HG03571 (cell line): Measurements from ENCODE around the gene CSTPP1.
"Not testable (repeated sequence)": the region's sequence is repeated elsewhere in the genome, so short reads cannot be mapped to it uniquely, and the experiment has no call there.

Source experiments
- ATAC-seq: cut with Tn5 transposase; IDR thresholded peaks from one replicate; pipeline ENCODE4 v1.9.1; 2021; ENCODE audit not compliant: unreplicated experiment

CSTPP1 gene

DNA sequence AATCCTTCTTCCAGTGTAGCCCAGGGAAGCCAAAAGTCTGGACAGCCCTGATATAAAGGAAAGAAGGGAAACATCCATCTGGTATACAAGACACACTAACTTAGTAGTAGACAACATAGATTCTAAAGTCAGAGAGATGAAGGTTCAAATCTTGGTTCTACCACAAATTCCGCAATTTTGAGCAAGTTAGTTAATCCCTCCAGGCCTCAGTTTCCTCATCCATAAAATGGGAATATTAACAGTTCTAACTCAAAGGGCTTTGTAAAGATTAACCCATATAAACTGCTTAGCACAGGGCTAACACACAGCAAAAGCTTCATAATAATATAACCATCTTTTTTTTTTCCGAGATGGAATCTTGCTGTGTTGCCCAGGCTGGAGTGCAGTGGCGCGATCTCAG is 29.0 kb upstream of the CSTPP1 start:
- no peak for ATAC-seq

DNA sequence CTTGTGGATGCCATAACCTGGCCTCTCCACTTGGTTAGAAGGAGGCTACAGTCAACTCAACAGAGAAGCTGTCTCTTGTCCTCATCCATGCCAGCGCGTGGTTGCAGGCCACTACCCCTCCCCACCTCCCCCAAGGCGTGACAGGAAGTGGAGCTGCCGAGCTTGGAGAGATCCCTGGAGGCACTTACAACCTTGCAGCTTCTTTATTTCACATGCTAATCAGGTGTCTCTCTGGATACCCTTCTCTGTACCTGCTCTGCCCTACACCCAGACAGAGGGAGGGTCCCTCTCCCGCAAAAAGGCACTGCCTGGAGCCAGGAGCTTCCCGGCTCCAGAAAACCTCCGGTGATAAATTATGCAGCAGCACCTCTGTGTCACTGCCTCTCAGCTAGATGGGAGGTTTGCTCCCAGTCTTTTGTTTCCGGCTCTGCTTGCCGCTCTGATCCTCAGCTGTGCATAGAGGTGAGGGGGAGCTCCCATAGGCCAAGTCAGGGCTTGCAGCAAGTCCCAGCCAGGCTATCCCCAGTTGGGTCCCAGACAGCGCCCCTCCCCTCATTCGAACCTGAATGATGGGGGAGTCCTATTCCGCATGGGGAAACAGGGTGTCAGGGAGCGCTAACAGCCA is 23.9 kb upstream of the CSTPP1 start:
- ATAC-seq, result no peak

DNA sequence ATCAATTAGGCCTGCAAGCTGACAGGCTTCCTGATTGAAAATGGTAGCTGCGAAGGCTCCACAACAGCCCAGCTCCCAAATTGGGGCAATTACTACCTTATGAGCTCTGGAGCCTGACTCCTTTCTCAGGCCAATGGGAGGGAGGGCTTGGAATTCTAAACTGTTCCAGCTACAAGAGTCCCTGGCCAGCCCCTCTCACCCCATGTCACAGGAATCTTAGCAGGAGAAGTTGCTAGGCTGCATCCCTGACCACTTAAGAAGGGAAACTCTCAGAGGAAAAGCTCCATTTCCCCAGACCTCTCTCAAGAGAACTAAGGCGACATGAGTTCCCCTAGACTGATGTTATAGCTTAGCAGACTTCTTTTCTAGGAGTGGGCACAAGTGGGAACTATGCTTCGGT is 23.1 kb upstream of the CSTPP1 start:
- ATAC-seq, result no peak

DNA sequence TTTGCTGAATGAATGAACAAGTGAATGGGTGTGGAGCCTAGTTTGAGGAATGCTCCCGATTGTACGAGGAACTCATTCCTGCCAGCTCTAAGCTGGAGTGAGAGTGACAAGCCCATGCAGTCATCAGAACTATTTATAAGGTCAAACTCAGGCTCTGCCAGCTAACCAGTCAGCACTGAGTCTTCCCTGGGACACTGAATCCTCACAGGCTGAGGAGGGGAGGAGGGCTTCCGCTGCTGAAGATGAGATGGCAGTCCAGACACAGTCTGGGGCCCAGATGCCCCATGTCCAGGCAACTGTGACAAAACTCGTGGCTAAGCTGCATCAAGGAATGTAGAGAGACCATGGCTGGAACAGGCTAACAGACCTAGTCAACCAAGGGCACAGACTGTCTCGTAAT is 22.2 kb upstream of the CSTPP1 start:
- ATAC-seq, result no peak

DNA sequence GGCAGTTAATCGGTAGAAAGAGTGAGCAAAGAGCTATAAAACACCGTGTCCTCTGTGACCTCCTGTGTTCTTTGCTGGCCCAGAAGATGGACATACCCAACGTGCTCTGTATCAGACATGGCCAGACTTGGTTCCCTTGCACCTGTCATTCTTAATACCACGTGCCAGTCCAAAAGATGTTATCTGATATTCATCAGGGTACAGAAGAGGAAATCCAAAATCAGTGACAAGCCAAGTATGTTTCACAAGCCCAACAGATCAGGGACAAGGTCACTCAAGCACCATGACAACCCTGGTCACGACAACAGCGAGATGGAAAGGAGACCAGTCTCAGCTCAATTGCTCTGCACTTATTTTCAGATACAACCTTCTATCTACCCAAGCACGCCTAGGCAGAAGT is 21.7 kb upstream of the CSTPP1 start:
- no peak for ATAC-seq

DNA sequence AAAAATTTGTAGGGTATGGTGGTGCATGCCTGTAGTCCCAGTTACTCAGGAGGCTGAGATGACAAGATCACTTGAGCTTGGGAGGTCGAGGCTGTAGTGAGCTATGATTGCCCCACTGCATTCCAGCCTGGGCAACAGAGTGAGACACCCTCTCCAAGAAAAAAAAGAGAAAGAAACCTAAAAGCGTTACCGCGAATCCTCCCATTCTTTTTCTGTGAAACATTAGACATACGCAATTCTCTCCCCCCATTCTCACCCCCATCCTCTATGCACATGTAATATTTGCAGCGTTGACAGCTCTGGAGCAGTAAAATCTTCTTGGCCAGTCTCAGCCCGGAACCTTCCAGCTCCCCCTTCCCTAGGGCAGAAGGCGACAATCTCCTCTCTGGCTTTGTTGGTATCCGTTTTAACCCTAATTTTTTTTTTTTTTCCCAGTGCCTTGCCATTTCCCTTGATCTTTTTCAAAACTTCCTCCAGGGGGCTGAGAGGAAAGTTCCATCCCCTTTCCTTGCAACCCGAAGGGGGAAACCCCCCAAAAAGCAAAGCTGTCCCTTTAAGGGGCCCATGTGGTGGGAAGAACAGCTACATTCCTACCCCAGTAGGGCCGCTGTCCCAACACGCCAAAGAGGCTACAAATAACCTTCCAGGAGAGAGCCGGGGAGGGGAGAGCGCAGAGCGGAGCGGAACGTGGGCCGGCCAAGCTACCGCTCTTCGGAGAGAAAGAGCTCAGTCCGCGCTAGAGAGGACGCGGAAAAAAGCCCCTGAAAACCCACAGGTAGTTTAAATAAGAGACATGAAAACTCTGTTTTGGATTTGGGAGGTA is 20.1 kb upstream of the CSTPP1 start:
- no peak for ATAC-seq

DNA sequence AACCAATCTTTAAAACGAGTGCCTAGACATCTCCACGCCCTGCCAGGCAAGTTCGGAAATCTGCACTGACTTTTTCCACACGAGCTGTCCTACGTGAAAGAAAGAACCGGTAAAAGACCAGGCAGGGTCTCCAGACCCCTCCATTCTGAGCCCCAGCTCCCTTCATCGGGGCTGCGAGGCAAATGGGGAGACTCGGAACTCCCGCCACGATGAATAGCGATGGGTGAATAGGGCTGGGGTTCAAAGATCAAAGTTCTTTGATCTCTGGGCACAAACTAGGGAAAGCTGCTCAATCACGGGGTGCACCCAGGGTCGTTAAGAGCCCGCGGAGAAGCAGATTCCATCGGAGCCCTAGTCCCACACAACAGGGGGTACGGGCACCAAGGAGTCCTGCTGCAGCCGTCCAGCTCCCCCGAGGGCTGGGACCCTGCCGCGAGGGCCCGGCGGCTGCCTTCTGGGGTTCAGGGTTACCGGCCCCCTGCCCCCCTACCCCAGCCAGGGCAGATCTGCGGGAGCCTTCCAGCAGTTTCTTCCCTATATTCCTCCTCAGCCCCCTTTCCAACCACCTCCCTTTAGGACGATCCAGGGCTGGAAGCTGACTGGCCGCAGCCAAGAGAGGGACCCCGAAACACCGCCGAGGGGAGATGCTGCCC is 19.3 kb upstream of the CSTPP1 start:
- ATAC-seq, result no peak

DNA sequence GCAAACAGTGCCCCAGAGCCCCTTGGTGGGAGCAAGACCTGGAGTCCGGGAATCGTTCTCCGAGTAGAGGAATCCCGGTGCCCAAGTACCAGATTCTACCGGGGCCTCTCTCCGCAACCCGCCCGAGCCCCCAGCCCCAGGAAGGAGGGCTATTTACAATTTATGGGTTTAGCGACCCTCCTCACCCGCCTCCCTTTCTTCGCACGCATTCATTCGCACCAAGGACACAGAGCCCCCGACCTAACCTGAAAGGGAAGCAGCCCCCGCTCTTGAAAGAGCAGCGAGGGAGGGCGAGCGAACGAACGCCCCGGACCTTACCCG is 18.8 kb upstream of the CSTPP1 start:
- ATAC-seq, result no peak

DNA sequence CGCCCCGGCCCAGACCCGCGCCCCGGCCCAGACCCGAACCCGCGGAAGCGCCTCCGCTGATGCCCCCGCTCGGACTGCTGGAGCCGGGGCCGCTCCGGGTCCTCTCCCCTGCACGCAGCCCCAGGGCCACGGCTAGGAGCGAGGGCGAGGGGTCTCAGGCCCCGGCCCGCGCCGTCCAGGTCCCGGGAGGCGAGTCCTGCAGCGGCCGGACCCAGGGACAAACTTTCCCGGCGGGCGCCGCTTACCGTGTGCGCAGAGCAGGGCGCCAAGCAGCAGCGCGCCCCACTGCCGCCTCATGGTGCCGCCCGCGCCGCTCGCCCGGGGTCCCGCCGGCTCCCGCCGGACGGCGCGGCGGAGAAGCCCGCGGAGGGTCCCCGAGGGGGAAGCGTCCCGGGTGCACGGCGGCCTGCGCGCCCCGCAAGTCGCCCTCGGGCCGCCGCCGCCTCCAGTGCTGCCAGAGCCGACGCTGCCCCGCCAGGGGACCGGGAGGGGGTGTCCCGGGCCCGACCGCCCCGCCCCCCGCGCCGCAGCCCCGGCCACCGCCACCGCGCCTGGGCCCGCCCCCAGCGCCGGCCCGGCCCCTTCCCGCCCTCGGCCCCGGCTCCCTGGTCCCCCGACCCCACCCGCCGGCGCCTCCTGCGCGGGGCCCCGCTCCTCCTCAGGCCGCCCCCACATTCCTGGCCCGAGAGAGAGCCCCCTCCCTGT is 18.3 kb upstream of the CSTPP1 start, which contains the start of gene LRP4:
Gene LRP4 (minus strand): TSS at position 468 of the 705 bp plus-strand sequence. CDS start 171 bp downstream, at position 297.
- no peak for ATAC-seq

DNA sequence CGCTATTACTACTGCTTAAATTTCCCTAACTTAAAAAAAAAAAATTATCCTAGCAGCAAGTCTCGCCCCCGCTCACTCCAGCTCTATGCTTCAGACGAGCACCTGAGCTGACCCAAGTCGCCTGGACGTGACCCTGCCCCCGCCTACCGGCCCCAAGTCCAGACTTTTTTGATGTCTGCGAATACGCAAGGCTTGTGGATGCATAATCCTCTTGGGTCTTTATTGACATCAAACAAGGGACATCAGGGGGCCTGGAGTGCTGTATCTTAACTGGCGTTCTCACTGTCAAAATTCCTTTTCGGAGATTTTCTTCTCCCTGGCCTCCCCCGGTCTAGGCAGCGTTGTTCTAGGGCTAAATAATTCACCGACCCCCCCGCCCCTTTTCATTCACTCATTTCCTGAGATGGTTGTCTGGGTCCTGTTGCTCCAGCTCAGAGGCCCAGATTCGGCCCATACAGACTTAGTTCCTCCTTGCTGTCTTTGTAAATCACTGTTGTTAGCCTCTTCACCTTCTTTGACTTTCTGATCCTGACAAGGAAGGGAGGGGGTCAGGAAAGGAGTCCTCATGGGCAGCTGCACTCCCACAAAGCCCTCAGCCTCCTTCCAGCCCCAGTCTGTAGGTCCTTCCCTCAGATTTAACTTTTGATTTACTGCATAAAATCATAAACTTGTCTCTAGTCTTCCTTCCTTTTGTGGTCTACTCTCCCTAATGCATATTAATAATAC is 17.6 kb upstream of the CSTPP1 start:
- no peak for ATAC-seq

DNA sequence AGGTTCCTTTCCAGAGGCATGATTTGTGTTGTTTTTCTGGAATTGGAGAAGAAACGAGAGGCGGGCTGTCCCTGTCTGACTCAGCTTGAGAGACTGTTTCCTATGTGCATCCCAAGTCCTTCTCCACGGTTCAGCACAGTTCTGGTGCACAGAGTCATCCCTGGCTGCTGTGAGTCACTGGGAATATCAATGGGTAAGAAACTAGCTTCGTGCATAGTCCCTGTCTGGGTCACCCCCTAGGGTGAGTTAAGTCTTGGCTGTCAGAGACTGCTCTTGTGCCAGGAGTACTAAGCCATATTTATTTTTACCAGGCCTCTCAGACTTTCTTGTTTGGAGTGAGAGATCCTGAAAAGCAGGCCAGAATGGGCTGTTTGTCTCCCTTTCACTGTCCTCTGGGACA is 15.8 kb upstream of the CSTPP1 start:
- no peak for ATAC-seq

DNA sequence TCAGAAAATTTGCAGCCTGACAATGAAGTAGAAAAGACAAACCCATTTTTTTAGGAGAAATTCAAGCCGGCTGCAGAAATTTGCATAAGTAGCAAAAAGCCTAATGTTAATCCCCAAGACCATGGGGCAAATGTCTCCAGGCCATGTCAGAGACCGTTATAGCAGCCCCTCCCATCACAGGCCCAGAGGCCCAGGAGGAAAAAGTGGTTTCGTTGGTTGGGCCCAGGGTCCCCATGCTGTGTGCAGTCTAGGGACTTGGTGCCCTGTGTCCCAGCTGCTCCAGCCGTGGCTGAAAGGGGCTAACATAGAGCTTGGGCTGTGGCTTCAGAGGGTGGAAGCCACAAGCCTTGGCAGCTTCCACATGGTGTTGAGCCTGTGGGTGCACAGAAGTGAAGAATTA is 8.6 kb upstream of the CSTPP1 start:
- not testable (repeated sequence) for ATAC-seq

DNA sequence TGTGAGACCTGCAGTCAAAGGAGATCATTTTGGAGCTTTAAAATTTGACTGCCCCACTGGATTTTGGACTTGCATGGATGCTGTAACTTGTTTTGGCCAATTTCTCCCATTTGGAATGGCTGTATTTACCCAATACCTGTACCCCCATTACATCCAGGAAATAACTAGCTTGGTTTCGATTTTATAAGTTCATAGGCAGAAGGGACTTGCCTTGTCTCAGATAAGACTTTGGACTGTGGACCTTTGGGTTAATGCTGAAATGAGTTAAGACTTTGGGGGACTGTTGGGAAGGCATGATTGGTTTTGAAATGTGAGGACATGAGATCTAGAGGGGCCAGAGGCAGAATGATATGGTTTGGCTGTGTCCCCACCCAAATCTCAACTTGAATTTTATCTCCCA is 7.9 kb upstream of the CSTPP1 start:
- not testable (repeated sequence) for ATAC-seq

DNA sequence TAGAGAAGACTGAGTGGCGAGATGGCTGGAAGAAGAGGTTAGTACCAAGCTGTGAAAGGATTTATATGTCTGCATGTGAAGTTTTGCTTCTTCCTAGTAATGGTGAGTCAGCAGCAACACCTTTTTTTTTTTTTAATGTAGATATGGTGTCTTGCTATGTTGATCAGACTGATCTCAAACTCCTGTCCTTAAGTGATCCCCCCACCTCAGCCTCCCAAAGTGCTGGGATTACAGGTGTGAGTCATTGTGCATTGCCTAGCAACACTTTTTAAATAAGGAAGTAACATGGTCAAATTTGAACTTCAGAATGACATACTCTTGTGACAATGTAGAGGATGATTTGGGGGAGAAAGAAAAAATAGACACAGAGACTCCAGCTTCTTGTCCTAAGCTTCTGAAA is 6.5 kb upstream of the CSTPP1 start:
- no peak for ATAC-seq

DNA sequence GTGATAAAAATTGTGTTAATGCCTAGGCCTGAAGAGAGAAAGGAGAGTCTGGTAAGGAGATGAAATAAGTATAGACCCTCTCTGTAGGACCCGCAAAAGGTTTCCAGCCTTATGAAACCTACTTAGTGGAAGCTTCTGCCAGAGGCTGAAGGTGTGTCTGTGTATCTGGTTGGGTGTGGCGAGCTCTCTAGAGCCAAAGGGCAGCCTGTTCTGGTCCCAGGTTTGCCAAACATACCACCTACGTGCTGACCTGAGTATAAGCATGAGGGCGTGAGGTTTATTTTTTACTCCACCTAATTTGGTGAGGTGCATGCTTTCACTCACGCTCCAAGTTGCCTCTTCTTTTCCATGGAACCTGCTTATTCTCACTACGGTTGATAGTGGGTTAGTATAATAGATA is 5.6 kb downstream of the CSTPP1 start:
- ATAC-seq, result no peak

DNA sequence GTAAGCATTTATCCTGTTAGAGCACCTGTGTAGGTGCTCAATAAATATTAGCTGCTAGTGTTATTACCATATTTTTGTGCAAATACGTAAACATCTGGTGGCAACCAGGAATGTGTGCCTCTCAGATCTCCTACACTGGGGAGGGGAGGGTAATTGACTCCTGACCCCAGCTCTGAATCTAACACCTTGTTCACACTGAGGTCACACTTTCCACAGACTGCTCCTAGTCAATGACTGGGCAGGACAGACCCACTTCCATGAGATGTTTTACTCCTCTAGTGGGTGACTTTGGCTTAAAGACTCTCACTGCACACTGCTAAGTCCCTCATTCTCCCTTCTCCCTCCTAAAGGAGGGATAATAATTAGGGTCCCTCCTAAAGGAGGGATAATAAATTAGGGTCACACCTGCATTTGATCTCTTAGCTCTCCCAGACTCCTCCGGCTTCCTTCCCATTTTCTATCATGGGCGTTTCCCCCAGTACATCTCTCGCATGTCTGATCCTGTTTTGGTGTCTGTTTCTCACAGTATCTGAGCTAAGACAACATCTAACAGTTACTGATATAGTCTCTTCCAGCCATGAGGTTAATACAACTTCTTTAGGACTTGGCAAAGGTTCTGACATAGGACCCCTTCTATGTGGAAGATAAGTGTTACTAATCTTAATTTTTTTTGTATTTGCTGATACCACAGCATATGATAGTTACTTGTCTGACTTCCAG is 8.0 kb downstream of the CSTPP1 start:
- no peak for ATAC-seq

DNA sequence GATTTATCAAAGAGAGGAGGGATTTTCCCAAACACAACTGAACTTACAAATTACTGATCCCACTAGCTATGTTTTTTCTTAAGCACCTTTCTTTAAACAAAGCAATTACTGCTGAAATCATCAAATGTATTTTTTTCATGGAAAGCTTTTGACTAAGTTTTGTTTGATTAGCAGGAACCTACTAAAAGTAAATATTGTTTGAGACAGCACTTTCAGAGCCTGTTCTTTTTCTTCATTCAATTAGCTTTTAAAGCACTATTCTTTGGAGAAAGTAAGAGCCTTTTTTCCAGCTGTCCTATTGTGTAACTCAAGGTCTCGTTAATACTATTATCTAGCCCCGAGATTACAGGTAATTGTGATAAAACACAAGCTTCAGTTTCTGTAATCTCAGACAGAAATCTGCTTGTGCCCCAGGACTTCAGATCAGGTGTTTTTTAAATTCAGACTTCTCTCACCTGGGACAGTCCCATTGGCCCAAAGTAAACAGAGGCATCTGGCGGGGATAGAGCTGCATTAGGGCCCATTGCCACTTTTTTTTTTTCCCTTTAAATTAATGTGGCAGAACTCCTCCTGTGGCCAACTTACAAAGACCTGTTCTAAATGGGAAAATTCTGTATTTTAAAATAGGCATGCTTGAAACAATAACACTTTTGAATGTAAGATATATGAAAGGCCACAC is 11.0 kb downstream of the CSTPP1 start:
- no peak for ATAC-seq

DNA sequence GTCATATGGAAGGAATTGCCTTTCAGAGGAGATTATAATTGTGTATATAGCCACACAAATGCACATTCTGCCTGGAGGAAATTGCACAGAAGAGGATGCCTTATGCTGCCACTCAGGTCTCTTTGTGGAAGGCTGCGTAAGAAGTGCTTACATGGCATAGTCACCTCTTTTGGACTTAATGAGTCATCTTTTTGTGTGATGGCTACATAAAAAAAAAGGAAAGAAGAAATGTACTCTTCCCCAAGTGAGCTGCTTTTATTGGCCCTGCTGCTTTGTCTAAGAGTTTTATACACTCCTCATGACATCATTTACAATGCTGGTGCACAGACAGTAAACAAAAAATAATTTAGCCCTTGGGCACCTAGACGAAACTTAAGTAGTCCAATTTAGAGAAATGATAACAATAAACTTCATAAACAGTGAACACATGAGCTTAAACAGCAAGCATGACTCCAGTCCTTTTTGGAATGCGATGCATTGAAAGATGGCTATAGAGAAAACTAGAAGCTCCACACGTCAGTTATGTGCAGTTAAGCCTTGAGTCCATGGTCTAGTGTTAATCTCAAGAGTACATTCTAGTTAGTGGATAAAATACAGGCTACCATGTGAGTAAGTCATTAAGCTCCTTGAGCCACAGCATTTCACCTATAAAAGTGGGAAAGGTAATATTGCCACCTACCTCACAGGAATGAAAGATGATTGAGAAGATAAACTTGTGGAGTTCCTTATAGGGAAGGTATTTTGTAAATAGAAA is 12.0 kb downstream of the CSTPP1 start:
- ATAC-seq, result no peak

DNA sequence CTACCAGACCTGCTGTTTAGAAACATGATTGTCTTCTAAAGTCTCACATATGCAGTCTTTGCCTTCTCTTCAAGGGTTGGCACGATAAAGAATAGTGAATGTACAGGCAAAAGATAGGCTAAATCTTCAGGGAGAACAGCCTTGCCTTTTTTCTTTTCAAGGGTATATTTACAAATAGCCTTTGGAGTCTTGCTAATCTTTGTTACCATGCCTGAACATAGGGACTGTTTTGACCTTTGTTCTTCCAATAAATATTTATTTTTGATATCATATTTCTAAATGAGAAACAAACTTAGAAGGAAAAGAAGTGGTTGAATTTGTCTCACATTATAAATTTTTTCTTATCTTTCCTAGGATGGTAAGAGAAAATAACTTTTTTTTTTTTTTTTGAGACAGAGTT is 12.7 kb downstream of the CSTPP1 start:
- no peak for ATAC-seq
